Stimulated activated naive B cell treated with anti-CD40 and anti-IgM and Interleukin-4, amounts not matched to agents 10 μg/mL and 1 μg/mL and 100 μg/mL, for 72 hours (primary cell): ENCODE results near the gene SLC39A11.

Experiments used
- ATAC-seq, 2 donors: fragments of 150-1000 bp; cut with Tn5 transposase; replicated peaks; 2 replicates each; pipeline ENCODE4 v1.10.0; 2021; ENCODE audit warnings: moderate library complexity in 1 of 2
- DNase-seq: peaks from one replicate; pipeline ENCODE4 v3.0.0; 2021
- H3K27ac Mint-ChIP-seq: one replicate; pipeline ENCODE4 v1.8.0; 2022; ENCODE audit warnings: mild to moderate bottlenecking, mixed read lengths
- H3K27me3 Mint-ChIP-seq, 2 donors: one replicate each; pipeline ENCODE4 v1.8.0; 2022; ENCODE audit warnings: mixed read lengths in 2 of 2
- H3K36me3 Mint-ChIP-seq, 2 donors: one replicate each; pipeline ENCODE4 v1.8.0; 2022; ENCODE audit warnings: mixed read lengths in 2 of 2, mild to moderate bottlenecking in 1 of 2
- H3K4me1 Mint-ChIP-seq, 2 donors: one replicate each; pipeline ENCODE4 v1.8.0; 2022; ENCODE audit warnings: mixed read lengths in 2 of 2, mild to moderate bottlenecking in 1 of 2
- H3K4me3 Mint-ChIP-seq, 2 donors: one replicate each; pipeline ENCODE4 v1.8.0; 2022; ENCODE audit warnings: mild to moderate bottlenecking in 2 of 2, mixed read lengths in 2 of 2, moderate library complexity in 1 of 2
- H3K9me3 Mint-ChIP-seq, 2 donors: one replicate each; pipeline ENCODE4 v1.8.0; 2022; ENCODE audit warnings: mixed read lengths in 2 of 2, mild to moderate bottlenecking in 1 of 2

SLC39A11 gene

DNA sequence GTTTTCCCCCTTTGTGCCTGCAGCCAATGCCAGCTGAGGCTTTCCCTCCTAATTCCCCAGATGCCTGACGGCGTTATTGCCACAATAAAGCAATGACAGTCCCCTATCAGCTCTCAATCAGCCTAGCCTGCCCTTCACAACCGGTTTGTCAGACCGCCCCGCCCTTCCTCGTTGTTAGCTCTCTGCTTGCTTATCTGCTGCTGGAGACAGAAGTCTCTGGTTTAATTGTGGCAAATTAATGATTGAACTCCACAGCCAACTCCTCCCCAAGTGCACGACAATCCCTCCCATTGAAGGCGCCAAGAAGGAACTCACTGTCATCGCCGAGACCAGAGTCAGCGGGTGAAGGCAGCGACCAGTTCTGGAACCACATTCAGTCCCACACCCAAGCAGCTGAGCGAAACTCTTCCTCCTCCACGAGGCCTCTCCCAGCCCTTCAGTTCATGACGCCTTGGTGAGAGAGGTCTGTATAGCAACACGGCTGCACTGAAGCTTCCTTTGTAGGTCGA is 474.4 kb downstream of the SLC39A11 start:
- ATAC-seq, result no peak
- no peak for DNase-seq

DNA sequence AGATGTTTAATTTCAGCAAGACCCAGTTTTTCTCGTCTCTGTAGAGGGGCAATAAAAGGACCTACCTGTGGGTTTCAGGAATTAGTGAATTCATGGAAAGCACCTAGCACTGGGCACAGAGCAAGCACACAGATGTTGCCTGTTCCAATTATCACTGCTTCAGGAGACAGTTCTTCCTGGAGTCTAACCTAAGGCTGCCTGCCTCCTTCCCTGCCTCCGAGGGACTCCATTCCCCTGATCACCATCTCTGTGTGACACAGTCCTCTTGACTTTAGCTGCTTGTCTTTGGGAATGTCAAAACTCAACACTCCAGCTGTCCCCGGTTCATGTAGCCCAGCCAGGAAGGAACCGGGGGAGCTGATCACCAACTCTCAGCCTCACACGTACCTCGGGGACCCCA is 474.9 kb downstream of the SLC39A11 start:
- ATAC-seq (no peak), DNase-seq (no peak)
- H3K36me3 Mint-ChIP-seq, result no peaks in the 10 kb centered on the region
- peaks cover 0 to 1% of the 10 kb centered on the region in 2 donors for H3K9me3 Mint-ChIP-seq
- peaks cover 7 to 8% of the 10 kb centered on the region in 2 donors for H3K4me1 Mint-ChIP-seq
- no peak overlapping the region for H3K4me3 Mint-ChIP-seq
- H3K27ac Mint-ChIP-seq, result no peak overlapping the region
- H3K27me3 Mint-ChIP-seq, result peaks cover 62 to 64% of the 10 kb centered on the region in 2 donors

More for the DNA sequence above, 474.4 kb downstream of the SLC39A11 start:
- Mint-ChIP-seq H3K27ac (no peak overlapping the region), H3K9me3 (peaks cover 0 to 1% of the 10 kb centered on the region in 2 donors), H3K27me3 (peaks cover 65 to 67% of the 10 kb centered on the region in 2 donors), H3K36me3 (no peaks in the 10 kb centered on the region), H3K4me3 (no peak overlapping the region), H3K4me1 (peaks cover 7 to 8% of the 10 kb centered on the region in 2 donors)

DNA sequence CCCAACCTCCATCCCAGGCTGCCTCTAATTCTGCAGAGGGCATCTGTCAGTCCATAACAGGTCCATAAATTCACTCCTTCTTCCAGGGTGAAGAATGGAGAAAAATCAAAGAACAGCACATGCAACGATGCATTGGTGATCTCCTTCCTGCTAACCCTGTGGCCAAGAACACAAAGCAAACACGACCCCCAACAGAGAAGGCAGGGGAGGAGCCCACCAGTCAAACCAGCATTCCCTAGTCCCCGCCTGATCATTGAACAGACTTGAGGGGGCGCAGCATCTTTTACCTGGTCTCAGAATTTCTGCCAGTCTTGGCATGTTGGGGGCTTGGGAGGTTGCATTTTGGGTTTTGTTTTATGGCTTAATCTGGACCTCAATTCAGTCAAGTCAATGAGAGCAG is 476.0 kb downstream of the SLC39A11 start:
- ATAC-seq, result no peak
- Mint-ChIP-seq H3K4me1 (peaks cover 7 to 8% of the 10 kb centered on the region in 2 donors), H3K27ac (no peak overlapping the region), H3K9me3 (peaks cover 0 to 1% of the 10 kb centered on the region in 2 donors), H3K36me3 (no peaks in the 10 kb centered on the region), H3K4me3 (no peak overlapping the region), H3K27me3 (peaks cover 62% of the 10 kb centered on the region in 2 donors)
- DNase-seq, result no peak

- DNase-seq (no peak), ATAC-seq (no peak)
- Mint-ChIP-seq H3K4me1 (peaks cover 7 to 8% of the 10 kb centered on the region in 2 donors), H3K9me3 (peaks cover 0 to 1% of the 10 kb centered on the region in 2 donors), H3K4me3 (no peak overlapping the region), H3K27me3 (peaks cover 60% of the 10 kb centered on the region in 2 donors), H3K27ac (no peak overlapping the region), H3K36me3 (no peaks in the 10 kb centered on the region)
These were observed 476.9 kb downstream of the SLC39A11 start for GRCh38 chr17:72615627-72615991.

GRCh38 chr17:72614871-72615626 is 477.4 kb downstream of the SLC39A11 start:
- H3K27me3 Mint-ChIP-seq, result peaks cover 56 to 59% of the 10 kb centered on the region in 2 donors
- H3K4me1 Mint-ChIP-seq, result peaks cover 7 to 8% of the 10 kb centered on the region in 2 donors
- no peak overlapping the region for H3K4me3 Mint-ChIP-seq
- ATAC-seq (no peak), DNase-seq (no peak)
- H3K27ac Mint-ChIP-seq, result no peak overlapping the region
- no peaks in the 10 kb centered on the region for H3K9me3 Mint-ChIP-seq
- no peaks in the 10 kb centered on the region for H3K36me3 Mint-ChIP-seq

DNA sequence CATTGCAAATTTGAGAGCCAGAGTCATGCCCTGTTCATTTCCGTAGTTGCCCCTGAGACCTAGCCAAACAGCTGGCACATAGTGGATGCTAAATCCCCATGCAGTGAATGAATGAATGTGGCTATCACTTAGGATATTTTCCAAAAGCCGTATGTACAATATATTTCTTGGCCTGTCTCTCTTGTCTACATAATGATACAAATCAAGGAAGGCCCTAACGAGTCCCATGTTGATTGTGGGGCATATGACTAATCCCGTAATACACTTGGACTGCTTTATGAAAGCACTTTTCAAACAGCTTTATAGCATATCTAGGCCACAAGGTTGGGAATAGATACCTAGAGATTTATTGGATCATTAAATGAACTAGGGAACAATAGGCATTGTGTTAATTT is 478.0 kb downstream of the SLC39A11 start:
- DNase-seq, result no peak
- H3K9me3 Mint-ChIP-seq, result no peaks in the 10 kb centered on the region
- H3K36me3 Mint-ChIP-seq, result no peaks in the 10 kb centered on the region
- H3K27ac Mint-ChIP-seq, result no peak overlapping the region
- H3K27me3 Mint-ChIP-seq, result peaks cover 52 to 56% of the 10 kb centered on the region in 2 donors
- peaks cover 7 to 8% of the 10 kb centered on the region in 2 donors for H3K4me1 Mint-ChIP-seq
- H3K4me3 Mint-ChIP-seq, result no peak overlapping the region
- no peak for ATAC-seq

GRCh38 chr17:72613806-72614292 is 478.6 kb downstream of the SLC39A11 start:
- DNase-seq, result no peak
- Mint-ChIP-seq H3K27me3 (peaks cover 46 to 50% of the 10 kb centered on the region in 2 donors), H3K27ac (no peak overlapping the region), H3K9me3 (peaks cover 0 to under 1% of the 10 kb centered on the region in 2 donors), H3K4me3 (no peak overlapping the region), H3K36me3 (no peaks in the 10 kb centered on the region), H3K4me1 (peaks cover 7 to 8% of the 10 kb centered on the region in 2 donors)
- ATAC-seq, result peak in 1 of 2 donors; percentile 31

DNA sequence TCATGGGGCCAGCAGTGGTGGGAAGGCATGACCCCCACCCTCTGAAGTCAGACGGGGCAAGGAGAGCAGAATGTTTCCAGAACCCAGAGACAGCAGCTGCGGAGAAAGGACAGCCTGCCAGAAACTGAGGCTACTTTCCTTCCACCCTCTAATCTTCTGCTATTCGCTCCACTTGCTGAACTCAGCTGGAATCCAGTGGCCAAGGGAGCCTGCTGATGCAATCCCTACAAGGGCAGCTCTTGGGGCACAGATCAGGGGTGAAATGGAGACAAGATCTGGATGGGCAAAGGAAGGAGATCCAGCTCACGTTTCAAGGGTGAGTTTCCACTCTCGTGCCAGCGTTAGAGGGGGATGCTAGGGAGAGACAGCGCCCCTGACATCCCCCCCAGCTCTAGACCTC is 479.1 kb downstream of the SLC39A11 start:
- Mint-ChIP-seq H3K27me3 (peaks cover 43 to 46% of the 10 kb centered on the region in 2 donors), H3K9me3 (peaks cover 3 to 5% of the 10 kb centered on the region in 2 donors), H3K4me1 (peaks cover 7 to 8% of the 10 kb centered on the region in 2 donors), H3K36me3 (no peaks in the 10 kb centered on the region), H3K27ac (no peak overlapping the region), H3K4me3 (no peak overlapping the region)
- ATAC-seq, result no peak
- no peak for DNase-seq

DNA sequence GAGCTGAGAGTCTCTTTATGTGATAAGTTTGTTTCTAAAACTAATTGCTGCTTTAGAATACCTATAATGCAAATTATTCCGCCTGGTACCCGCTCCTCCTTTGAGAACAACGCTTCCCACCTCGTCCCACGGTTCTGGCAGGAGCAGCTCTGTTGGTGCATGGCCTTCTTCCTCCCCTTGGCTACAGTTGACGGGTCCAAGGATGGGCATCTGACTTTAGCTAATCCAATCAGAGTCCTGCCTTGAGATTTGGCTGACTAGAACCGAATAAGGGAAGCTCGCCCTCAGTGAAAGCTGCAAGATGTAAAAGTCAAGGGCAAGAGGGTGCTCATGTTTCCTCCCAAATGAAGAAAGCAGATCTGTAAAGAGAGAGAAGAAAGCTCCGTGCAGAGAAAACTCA is 481.3 kb downstream of the SLC39A11 start:
- Mint-ChIP-seq H3K9me3 (peaks cover 12 to 15% of the 10 kb centered on the region in 2 donors), H3K4me3 (no peak overlapping the region)

GRCh38 chr17:72609501-72609900 is 483.0 kb downstream of the SLC39A11 start:
- Mint-ChIP-seq H3K27ac (no peak overlapping the region), H3K9me3 (peaks cover 12 to 15% of the 10 kb centered on the region in 2 donors), H3K36me3 (peaks cover 0 to 9% of the 10 kb centered on the region in 2 donors), H3K4me1 (peaks cover 5 to 8% of the 10 kb centered on the region in 2 donors), H3K27me3 (peaks cover 24 to 29% of the 10 kb centered on the region in 2 donors), H3K4me3 (no peak overlapping the region)
- ATAC-seq (no peak), DNase-seq (no peak)

More for the DNA sequence above, 481.3 kb downstream of the SLC39A11 start:
- DNase-seq (no peak), ATAC-seq (no peak)
- peaks cover 5 to 8% of the 10 kb centered on the region in 2 donors for H3K4me1 Mint-ChIP-seq
- peaks cover 0 to 9% of the 10 kb centered on the region in 2 donors for H3K36me3 Mint-ChIP-seq
- H3K27me3 Mint-ChIP-seq, result peaks cover 28 to 36% of the 10 kb centered on the region in 2 donors
- H3K27ac Mint-ChIP-seq, result no peak overlapping the region

DNA sequence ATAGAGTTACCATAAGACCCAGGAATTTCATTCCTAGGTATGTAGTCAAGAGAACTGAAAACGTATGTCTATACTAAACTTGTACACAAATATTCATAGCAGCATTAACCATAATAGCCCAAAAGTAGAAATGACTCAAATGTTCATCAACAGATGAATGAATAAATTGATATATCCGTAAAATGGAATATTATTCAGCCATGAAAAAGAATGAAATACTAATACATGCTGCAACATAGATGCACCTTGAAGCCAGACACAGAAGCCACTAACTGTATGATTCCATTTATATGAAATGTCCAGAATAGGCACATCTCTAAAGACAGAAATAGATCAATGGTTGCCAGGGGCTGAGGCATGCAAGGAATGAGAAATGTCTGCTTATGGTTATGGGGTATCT is 484.1 kb downstream of the SLC39A11 start:
- Mint-ChIP-seq H3K27ac (no peak overlapping the region), H3K36me3 (peaks cover 0 to 9% of the 10 kb centered on the region in 2 donors), H3K9me3 (peaks cover 12 to 15% of the 10 kb centered on the region in 2 donors), H3K4me1 (peaks cover 5 to 8% of the 10 kb centered on the region in 2 donors), H3K27me3 (peaks cover 16 to 21% of the 10 kb centered on the region in 2 donors), H3K4me3 (no peak overlapping the region)
- no peak for DNase-seq
- ATAC-seq, result no peak

DNA sequence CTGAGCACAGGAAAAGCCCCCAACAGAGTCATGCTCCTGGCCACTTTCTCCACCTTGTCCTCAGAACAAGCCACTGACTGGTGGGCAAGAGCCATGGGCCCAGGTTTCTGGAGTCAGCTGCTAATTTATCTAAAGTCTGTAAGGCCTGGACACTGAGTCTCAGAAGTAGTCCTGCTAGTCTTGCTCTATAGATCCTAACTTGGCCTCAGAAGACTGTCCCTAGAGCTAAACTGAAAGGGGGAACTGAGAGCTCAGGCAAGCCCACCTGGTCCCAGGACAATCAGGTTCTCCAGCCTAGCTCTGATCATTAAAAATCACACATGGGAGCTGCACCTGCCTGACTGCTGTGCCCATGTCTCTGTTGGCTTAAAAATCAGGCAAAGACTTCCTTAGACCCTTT is 485.8 kb downstream of the SLC39A11 start:
- Mint-ChIP-seq H3K27me3 (peaks cover 14 to 21% of the 10 kb centered on the region in 2 donors), H3K4me3 (no peak overlapping the region), H3K27ac (no peak overlapping the region), H3K9me3 (peaks cover 12 to 15% of the 10 kb centered on the region in 2 donors), H3K36me3 (peaks cover 0 to 9% of the 10 kb centered on the region in 2 donors), H3K4me1 (peaks cover 5 to 8% of the 10 kb centered on the region in 2 donors)
- no peak for ATAC-seq
- DNase-seq, result no peak

DNA sequence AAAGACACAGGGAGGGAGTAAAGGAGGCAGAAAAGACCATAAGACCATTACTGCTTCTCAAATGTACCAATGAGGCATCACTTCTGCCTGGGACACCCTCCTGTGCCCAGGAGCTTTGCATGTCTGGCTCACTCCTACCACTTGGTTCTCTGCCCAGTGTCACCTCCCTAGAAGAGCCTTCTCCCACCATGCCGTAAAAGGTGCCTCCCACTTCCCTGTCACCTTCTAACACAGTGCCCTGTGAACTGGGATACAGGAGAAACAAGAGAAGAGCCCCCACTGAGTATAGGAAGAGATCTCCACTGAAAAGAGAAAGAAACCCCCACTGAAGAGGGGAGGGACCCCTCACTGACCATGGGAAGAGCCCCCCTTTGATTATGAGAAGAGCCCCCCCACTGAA is 486.9 kb downstream of the SLC39A11 start:
- Mint-ChIP-seq H3K27ac (no peak overlapping the region), H3K9me3 (peaks cover 12 to 15% of the 10 kb centered on the region in 2 donors), H3K36me3 (peaks cover 0 to 9% of the 10 kb centered on the region in 2 donors), H3K4me1 (peaks cover 5 to 8% of the 10 kb centered on the region in 2 donors), H3K27me3 (peaks cover 22 to 32% of the 10 kb centered on the region in 2 donors), H3K4me3 (no peak overlapping the region)
- DNase-seq (no peak), ATAC-seq (no peak)

DNA sequence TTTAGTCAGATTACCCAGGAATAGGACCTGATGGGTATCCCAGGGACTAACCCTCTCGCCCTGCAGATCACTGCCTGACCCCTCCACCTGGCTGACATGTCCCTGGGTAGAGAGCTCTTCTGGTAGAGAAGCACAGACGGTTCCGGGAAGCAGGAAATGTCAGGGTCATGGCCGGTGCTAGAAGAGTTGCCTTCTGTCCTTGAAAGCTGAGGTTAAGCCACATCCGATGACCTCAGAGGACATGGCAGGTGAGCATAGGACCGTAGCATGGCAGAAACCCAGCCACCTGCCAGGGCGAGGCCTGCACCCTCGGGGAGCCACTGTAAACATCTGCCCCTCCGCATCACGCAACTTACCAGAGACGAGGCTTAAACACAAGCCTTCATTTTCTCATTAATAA is 488.0 kb downstream of the SLC39A11 start:
- Mint-ChIP-seq H3K27me3 (peaks cover 26 to 36% of the 10 kb centered on the region in 2 donors), H3K4me1 (peaks cover 5 to 8% of the 10 kb centered on the region in 2 donors), H3K36me3 (peaks cover 0 to 9% of the 10 kb centered on the region in 2 donors), H3K4me3 (no peak overlapping the region), H3K9me3 (peaks cover 12 to 15% of the 10 kb centered on the region in 2 donors), H3K27ac (no peak overlapping the region)
- ATAC-seq (no peak), DNase-seq (no peak)
